A549 (cell line): ENCODE results near the gene PTH2. TPM values are rescaled to one million over a fixed set of nuclear protein-coding genes. Genes with fewer than 3 reads are reported as not detected.

Experiments
- ATAC-seq, 2 experiments: fragments of 200-7000 bp in 1 of 2; fragments of >200 bp in 1 of 2; cut with Nextera tagmentation in 1 of 2; cut with Tn5 transposase in 1 of 2; 3 replicates each; pipeline versions ENCODE4 v1.8.0 to v1.9.1; 2018 to 2020; ENCODE audit warnings: mild to moderate bottlenecking in 1 of 2, moderate library complexity in 1 of 2
- CTCF ChIA-PET: fragments of 300-600 bp; sonication (Branson Sonifier 250); formaldehyde crosslinking; extraction: SDS; loops from one replicate; lab custom pipeline; 2021; ENCODE audit warnings: antibody characterized with exemption, inconsistent platforms; lab: Yijun Ruan, JAX
- POLR2A ChIA-PET: fragments of 350-600 bp; formaldehyde crosslinking; extraction: SDS; loops from one replicate; lab custom pipeline; 2021; ENCODE audit warnings: antibody characterized with exemption, inconsistent platforms; lab: Yijun Ruan, JAX
- DNase-seq, 2 experiments: peaks; one replicate each; pipeline versions ENCODE4 v3.0.0 to v3.0.0-alpha.2; 2011 to 2016; ENCODE audit warnings: low read depth in 1 of 2, low spot score in 1 of 2
- FAIRE-seq: peaks from 2 replicates; lab custom pipeline; 2011; peaks lifted over from hg19 to GRCh38; lab: Jason Lieb, UNC
- H3K27ac ChIP-seq, 2 experiments: fragments of >200 bp; sonication (Bioruptor Twin); formaldehyde crosslinking; 3 replicates each; pipeline ENCODE4 v1.5.1; 2016 to 2017
- H3K4me1 ChIP-seq: fragments of >200 bp; sonication (Bioruptor Twin); formaldehyde crosslinking; 3 replicates; pipeline ENCODE4 v1.6.1; 2016
- H3K4me2 ChIP-seq: fragments of >200 bp; sonication (Bioruptor Twin); formaldehyde crosslinking; 3 replicates; pipeline ENCODE4 v1.6.1; 2016
- H3K4me3 ChIP-seq: fragments of >200 bp; sonication (Bioruptor Twin); formaldehyde crosslinking; 3 replicates; pipeline ENCODE4 v1.5.1; 2016
- H3K9me3 ChIP-seq: fragments of >200 bp; sonication (Bioruptor Twin); formaldehyde crosslinking; 3 replicates; pipeline ENCODE4 v1.6.1; 2016
- ATOH8 ChIP-seq: fragments of 250-450 bp; sonication (Bioruptor Pico); IDR thresholded peaks from 2 replicates; pipeline ENCODE4 v1.5.0; 2020; ENCODE audit warnings: low read depth, mild to moderate bottlenecking, moderate library complexity
- CEBPB ChIP-seq, 2 experiments: fragments of >200 bp in 1 of 2; sonication (Bioruptor Twin) in 1 of 2; formaldehyde crosslinking in 1 of 2; IDR thresholded peaks; 2 replicates each; pipeline ENCODE4 v1.6.1; 2012 to 2016
- CHD2 ChIP-seq: fragments of 150-350 bp; IDR thresholded peaks from 2 replicates; pipeline ENCODE4 v1.6.1; 2014; ENCODE audit warnings: low read length; ENCODE audit not compliant: partially characterized antibody
- EHMT2 ChIP-seq: fragments of 200-600 bp; sonication (generic); IDR thresholded peaks from 2 replicates; pipeline ENCODE4 v1.6.1; 2016; ENCODE audit warnings: antibody characterized with exemption, low read depth, mild to moderate bottlenecking, moderate library complexity
- ELK1 ChIP-seq: fragments of 150-350 bp; IDR thresholded peaks from 2 replicates; pipeline ENCODE4 v1.6.1; 2014; ENCODE audit warnings: low read depth, mild to moderate bottlenecking, low read length
- EP300 ChIP-seq, 2 experiments: fragments of >200 bp; sonication (Bioruptor Twin); formaldehyde crosslinking; IDR thresholded peaks; 2 replicates in 1 of 2; 3 replicates in 1 of 2; pipeline ENCODE4 v1.6.1; 2016 to 2017
- HDAC2 ChIP-seq: fragments of 200-600 bp; sonication (generic); IDR thresholded peaks from 2 replicates; pipeline ENCODE4 v1.6.1; 2016
- HES2 ChIP-seq: fragments of >200 bp; sonication (Bioruptor Twin); formaldehyde crosslinking; IDR thresholded peaks from 2 replicates; pipeline ENCODE4 v1.6.1; 2016
- HMGXB4 ChIP-seq: fragments of 250-450 bp; sonication (Bioruptor Pico); IDR thresholded peaks from 2 replicates; pipeline ENCODE4 v1.5.0; 2021; ENCODE audit warnings: mild to moderate bottlenecking, moderate library complexity, borderline replicate concordance
- HOXA7 ChIP-seq: fragments of 250-450 bp; sonication (Bioruptor Pico); IDR thresholded peaks from 2 replicates; pipeline ENCODE4 v1.5.0; 2020; ENCODE audit warnings: mild to moderate bottlenecking, moderate library complexity
- HOXB13 ChIP-seq: fragments of 250-450 bp; sonication (Bioruptor Pico); IDR thresholded peaks from 2 replicates; pipeline ENCODE4 v1.5.0; 2020; ENCODE audit warnings: low read depth, mild to moderate bottlenecking, moderate library complexity
- KDM5A ChIP-seq: fragments of 200-600 bp; sonication (generic); IDR thresholded peaks from 2 replicates; pipeline ENCODE4 v1.6.1; 2016; ENCODE audit warnings: antibody characterized with exemption, mild to moderate bottlenecking
- MAFK ChIP-seq: fragments of 450-650 bp; IDR thresholded peaks from 2 replicates; pipeline ENCODE4 v1.6.1; 2014; ENCODE audit not compliant: partially characterized antibody
- MAX ChIP-seq: IDR thresholded peaks from 2 replicates; pipeline ENCODE4 v1.6.1; 2012
- MAZ ChIP-seq: fragments of 150-350 bp; IDR thresholded peaks from 2 replicates; pipeline ENCODE4 v1.6.1; 2014; ENCODE audit warnings: antibody characterized with exemption, low read depth, low read length, borderline replicate concordance
- NFE2L2 ChIP-seq: fragments of 150-350 bp; conservative IDR thresholded peaks from 2 replicates; pipeline ENCODE4 v1.6.1; 2014; ENCODE audit warnings: low read length
- NPAS2 ChIP-seq: fragments of 250-450 bp; sonication (Bioruptor Pico); IDR thresholded peaks from 2 replicates; pipeline ENCODE4 v1.8.0; 2022; ENCODE audit warnings: mild to moderate bottlenecking, moderate library complexity, borderline replicate concordance
- RAD21 ChIP-seq, 2 experiments: fragments of >200 bp in 1 of 2; sonication (Bioruptor Twin) in 1 of 2; formaldehyde crosslinking in 1 of 2; IDR thresholded peaks in 1 of 2; conservative IDR thresholded peaks in 1 of 2; 2 replicates in 1 of 2; 3 replicates in 1 of 2; pipeline ENCODE4 v1.6.1; 2012 to 2018; ENCODE audit warnings: inconsistent platforms in 1 of 2
- RARB ChIP-seq: fragments of 250-450 bp; sonication (Bioruptor Pico); IDR thresholded peaks from 2 replicates; pipeline ENCODE4 v1.8.0; 2021; ENCODE audit warnings: mild to moderate bottlenecking, moderate library complexity
- RNF2 ChIP-seq: fragments of 200-600 bp; sonication (generic); IDR thresholded peaks from 2 replicates; pipeline ENCODE4 v1.6.1; 2016; ENCODE audit warnings: low read depth, mild to moderate bottlenecking, antibody characterized with exemption, moderate library complexity, borderline replicate concordance
- USF2 ChIP-seq: fragments of 450-650 bp; IDR thresholded peaks from 2 replicates; pipeline ENCODE4 v1.6.1; 2014; ENCODE audit warnings: antibody characterized with exemption
- ZC3H11A ChIP-seq: fragments of 450-650 bp; IDR thresholded peaks from 2 replicates; pipeline ENCODE4 v1.6.1; 2014; ENCODE audit warnings: antibody characterized with exemption, mild to moderate bottlenecking
- ZFP36 ChIP-seq: fragments of 450-650 bp; IDR thresholded peaks from 2 replicates; pipeline ENCODE4 v1.6.1; 2014; ENCODE audit warnings: borderline replicate concordance; ENCODE audit not compliant: partially characterized antibody
- WGBS: methylation state at CpG from one replicate; pipeline ENCODE4 v1.1.6; 2017; ENCODE audit errors: missing lambda C conversion rate; 5-methylcytosine and 5-hydroxymethylcytosine counted together
- polyA plus RNA-seq, 4 experiments: library from polyadenylated mRNA; depleted of rRNA in 3 of 4; stranded (reverse); fragments of >200 nt; fragmentation: RNase III in 1 of 4; extraction: RNeasy Plus Mini Kit Qiagen cat#74134 plus additional on column Dnase treatment in 1 of 4; gene quantifications; 2 replicates in 3 of 4; 3 replicates in 1 of 4; pipeline ENCODE4 v1.2.3, GENCODE V29; 2011 to 2017

The PTH2 gene
- polyA plus RNA-seq, 2 of the 4 experiments (the other 2 are of a cell fraction) = not detected

GRCh38 chr19:49383599-49383998 is 39.6 kb downstream of the PTH2 start:
- CTCF ChIA-PET = interaction anchor here (0.6 to 12.9 kb wide), 10 partner anchors 7 to 710 kb away, joined by 3 to 108 read pairs (median 3); partner anchors contain the start of gene KASH5
- no peak for DNase-seq
- no peak for ATAC-seq
- POLR2A ChIA-PET = interaction anchor here (0.5 kb wide), 1 partner anchor 61 kb away, joined by 3 read pairs; no protein-coding TSS in a partner anchor
- FAIRE-seq = no peak
- WGBS = 57% methylated on average over 1 of the region's 1 CpG
- no peaks in the 10 kb centered on the region for H3K4me1 ChIP-seq
- H3K27ac ChIP-seq = no peak overlapping the region
- TF ChIP-seq HOXA7 (CRISPR knock-in tag) = no peak
- TF ChIP-seq HDAC2 = no peak
- peak; percentile 91 for TF ChIP-seq MAFK
- TF ChIP-seq ZC3H11A = no peak
- TF ChIP-seq NFE2L2 = no peak
- no peak for TF ChIP-seq MAX
- no peak for TF ChIP-seq ATOH8 (CRISPR knock-in tag)
- TF ChIP-seq, all 56 proteins: peak for 1
- Histone ChIP-seq H3K9me3 (peaks cover 29% of the 10 kb centered on the region), H3K4me2 (no peak overlapping the region), H3K4me3 (no peak overlapping the region)

GRCh38 chr19:49382639-49383038 is 40.6 kb downstream of the PTH2 start:
- no peak overlapping the region for H3K4me2 ChIP-seq
- no peak overlapping the region for H3K4me3 ChIP-seq
- 53% methylated on average over 5 of the region's 5 CpGs for WGBS
- no peak for ATAC-seq
- CTCF ChIA-PET = interaction anchor here (0.6 to 12.9 kb wide), 4 partner anchors 8 to 129 kb away, joined by 3 to 108 read pairs (median 8); partner anchors contain the start of gene KASH5
- no peak overlapping the region for H3K27ac ChIP-seq
- TF ChIP-seq RNF2 = no peak
- TF ChIP-seq RAD21 (conservative IDR thresholded peaks at IDR 0.05 in 1 of 2, IDR thresholded peaks at IDR 0.05 in 1 of 2) = no peak
- no peak for TF ChIP-seq MAZ
- TF ChIP-seq HES2 = no peak
- no peak for TF ChIP-seq ZFP36
- no peak for TF ChIP-seq HOXB13 (CRISPR knock-in tag)
- TF ChIP-seq ATOH8 (CRISPR knock-in tag) = no peak
- no peak for TF ChIP-seq ELK1
- no peak for TF ChIP-seq HMGXB4 (CRISPR knock-in tag)
- TF ChIP-seq NPAS2 (CRISPR knock-in tag) = no peak
- TF ChIP-seq, all 56 proteins: peak for 0
- Histone ChIP-seq H3K4me1 (no peaks in the 10 kb centered on the region), H3K9me3 (peaks cover 29% of the 10 kb centered on the region)
- no peak for FAIRE-seq
- no peak for DNase-seq
- POLR2A ChIA-PET = no interaction called here

- ATAC-seq (no peak), FAIRE-seq (no peak), DNase-seq (no peak)
- 59% methylated on average over 3 of the region's 3 CpGs for WGBS
- Histone ChIP-seq H3K4me1 (no peaks in the 10 kb centered on the region), H3K4me2 (no peak overlapping the region), H3K27ac (no peak overlapping the region), H3K9me3 (peaks cover 29% of the 10 kb centered on the region), H3K4me3 (no peak overlapping the region)
- ChIA-PET POLR2A (no interaction called here), CTCF (interaction anchor here (1.5 to 12.9 kb wide), 2 partner anchors 10 to 101 kb away, joined by 3 to 108 read pairs; partner anchors contain the start of gene KASH5)
- no peak for TF ChIP-seq HOXA7 (CRISPR knock-in tag)
- TF ChIP-seq HMGXB4 (CRISPR knock-in tag) = no peak
- no peak for TF ChIP-seq RAD21 (conservative IDR thresholded peaks at IDR 0.05 in 1 of 2, IDR thresholded peaks at IDR 0.05 in 1 of 2)
- TF ChIP-seq EP300 (IDR thresholded peaks at IDR 0.05) = no peak
- no peak for TF ChIP-seq RARB (CRISPR knock-in tag)
- no peak for TF ChIP-seq EHMT2
- TF ChIP-seq ZFP36 = no peak
- no peak for TF ChIP-seq USF2
- no peak for TF ChIP-seq KDM5A
- TF ChIP-seq CEBPB (IDR thresholded peaks at IDR 0.05) = no peak
- TF ChIP-seq CHD2 = no peak
Observed at GRCh38 chr19:49380391-49380790, 42.9 kb downstream of the PTH2 start.
